Stimulated activated CD8-positive, alpha-beta memory T cell treated with anti-CD3 and anti-CD28 coated beads, Interleukin-12 subunit alpha, Interleukin-12 subunit beta, amount 100 ng/mL, for 1 hour (primary cell): ENCODE data around the gene PPP1R10.
"Not testable (repeated sequence)": the region's sequence is repeated elsewhere in the genome, so short reads cannot be mapped to it uniquely, and the experiment has no call there.

Experiments
- DNase-seq: peaks from one replicate; pipeline ENCODE4 v3.0.0-alpha.2; 2020; ENCODE audit warnings: low read depth

Gene PPP1R10

GRCh38 chr6:30616811-30617564, at the start of gene PPP1R10:
TSS of gene PPP1R10 (minus strand) at chr6:30617243. CDS start at chr6:30609944, 7,299 bp downstream.
- peak; percentile 97 for DNase-seq

- not testable (repeated sequence) for DNase-seq
Observed at GRCh38 chr6:30666300-30666699, 49.3 kb upstream of the PPP1R10 start.

GRCh38 chr6:30664994-30665767, 48.1 kb upstream of the PPP1R10 start:
- no peak for DNase-seq

GRCh38 chr6:30657922-30658321, 40.9 kb upstream of the PPP1R10 start:
- not testable (repeated sequence) for DNase-seq

GRCh38 chr6:30657454-30657853, 40.4 kb upstream of the PPP1R10 start:
- DNase-seq, result no peak

- DNase-seq, result no peak
Observed at GRCh38 chr6:30656513-30656912, 39.5 kb upstream of the PPP1R10 start.

GRCh38 chr6:30655743-30656094, 38.7 kb upstream of the PPP1R10 start:
- no peak for DNase-seq

- DNase-seq, result no peak
Observed at GRCh38 chr6:30654798-30655742, 38.0 kb upstream of the PPP1R10 start.

- no peak for DNase-seq
Observed at GRCh38 chr6:30651143-30651542, 34.1 kb upstream of the PPP1R10 start.

- peak; percentile 46 for DNase-seq
Observed at GRCh38 chr6:30647242-30648116, 30.4 kb upstream of the PPP1R10 start.

- peak; percentile 92 for DNase-seq
Observed at GRCh38 chr6:30646450-30647241, 29.6 kb upstream of the PPP1R10 start, which contains the start of gene C6orf136. TSS of gene C6orf136 (plus strand) at chr6:30647133. CDS start at chr6:30647232, 99 bp downstream.

GRCh38 chr6:30645989-30646388, 28.9 kb upstream of the PPP1R10 start:
- DNase-seq, result no peak

- DNase-seq, result no peak
Observed at GRCh38 chr6:30644769-30645168, 27.7 kb upstream of the PPP1R10 start.

- DNase-seq, result no peak
Observed at GRCh38 chr6:30643656-30644055, 26.6 kb upstream of the PPP1R10 start.

GRCh38 chr6:30641048-30641447, 24.0 kb upstream of the PPP1R10 start:
- no peak for DNase-seq

GRCh38 chr6:30640481-30640880, 23.4 kb upstream of the PPP1R10 start:
- DNase-seq, result no peak

GRCh38 chr6:30635834-30636233, 18.8 kb upstream of the PPP1R10 start:
- DNase-seq, result no peak

- peak; percentile 84 for DNase-seq
Observed at GRCh38 chr6:30626484-30627366, 9.7 kb upstream of the PPP1R10 start, which contains the start of gene ATAT1. TSS of gene ATAT1 (plus strand) at chr6:30626874.

- DNase-seq, result no peak
Observed at GRCh38 chr6:30625511-30625910, 8.5 kb upstream of the PPP1R10 start.
